HepG2 (cell line): ENCODE data around the gene PXK. TPM values are rescaled to one million over a fixed set of nuclear protein-coding genes. Genes with fewer than 3 reads are reported as not detected.

Source experiments
- ATAC-seq: fragments of 200-7000 bp; cut with Tn5 transposase; 3 replicates; pipeline ENCODE4 v1.9.1; 2020; ENCODE audit warnings: mild to moderate bottlenecking, moderate library complexity
- BruUV-seq: library from RNA; stranded (reverse); fragments of 400-500 nt; replicated peaks from 2 replicates; lab custom pipeline; 2021; lab: Mats Ljungman, UMichigan
- CTCF ChIA-PET: fragments of 300-600 bp; formaldehyde crosslinking; extraction: SDS; loops from one replicate; lab custom pipeline; 2021; ENCODE audit warnings: low total read pairs, inconsistent platforms, low intra/inter-chr PET ratio; lab: Yijun Ruan, JAX
- POLR2A ChIA-PET: fragments of 350-600 bp; sonication (Branson Sonifier 250); formaldehyde crosslinking; loops from one replicate; lab custom pipeline; 2020; ENCODE audit warnings: antibody characterized with exemption, inconsistent platforms; lab: Yijun Ruan, JAX
- DNase-seq: peaks from one replicate; pipeline ENCODE4 v3.0.0-alpha.2; 2015; ENCODE audit warnings: low spot score
- FAIRE-seq: peaks from 3 replicates; lab custom pipeline; 2011; peaks lifted over from hg19 to GRCh38; lab: Jason Lieb, UNC
- H2AFZ ChIP-seq: one replicate; pipeline ENCODE4 v1.6.1; 2011; ENCODE audit warnings: low read length, inconsistent platforms
- H3K27ac ChIP-seq: fragments of 300-600 bp; 3 replicates; pipeline ENCODE4 v1.8.0; 2011; ENCODE audit warnings: mixed run types, mild to moderate bottlenecking, mixed read lengths, low read length, inconsistent platforms; ENCODE audit not compliant: insufficient read depth; ENCODE audit errors: extremely low read length
- H3K27me3 ChIP-seq, 2 experiments: fragments of 200-600 bp in 1 of 2; 2 replicates in 1 of 2; 3 replicates in 1 of 2; pipeline versions ENCODE4 v1.6.0 to v1.8.0; 2011; ENCODE audit warnings: low read length in 2 of 2, mild to moderate bottlenecking in 2 of 2, moderate library complexity in 2 of 2, inconsistent platforms in 1 of 2; ENCODE audit not compliant: insufficient read depth in 2 of 2, control insufficient read depth in 1 of 2
- H3K36me3 ChIP-seq, 2 experiments: fragments of 200-600 bp in 1 of 2; replicated peaks in 1 of 2; 2 replicates in 1 of 2; 3 replicates in 1 of 2; pipeline versions ENCODE4 v1.5.1 to v1.8.0; 2011; ENCODE audit warnings: low read length in 2 of 2, inconsistent platforms in 1 of 2; ENCODE audit not compliant: insufficient read depth in 2 of 2, control insufficient read depth in 1 of 2
- H3K4me1 ChIP-seq: 2 replicates; pipeline ENCODE4 v1.5.1; 2012; ENCODE audit warnings: low read length, inconsistent platforms; ENCODE audit not compliant: insufficient read depth
- H3K4me2 ChIP-seq: 2 replicates; pipeline ENCODE4 v1.6.0; 2011; ENCODE audit warnings: low read depth, low read length, inconsistent platforms
- H3K4me3 ChIP-seq, 3 experiments: fragments of 200-600 bp in 1 of 3; sonication (generic), shearing (Covaris generic) in 1 of 3; replicated peaks in 1 of 3; 2 replicates each; pipeline ENCODE4 v1.5.1; 2011 to 2016; ENCODE audit warnings: low read length in 3 of 3, inconsistent platforms in 2 of 3, low read depth in 2 of 3, mild to moderate bottlenecking in 2 of 3, control low read depth in 1 of 3, mixed read lengths in 1 of 3; ENCODE audit not compliant: insufficient read depth in 1 of 3
- H3K79me2 ChIP-seq: one replicate; pipeline ENCODE4 v1.6.1; 2011; ENCODE audit warnings: low read length, inconsistent platforms; ENCODE audit not compliant: insufficient read depth
- H3K9ac ChIP-seq: 2 replicates; pipeline ENCODE4 v1.6.0; 2011; ENCODE audit warnings: mild to moderate bottlenecking, low read depth, low read length, inconsistent platforms; ENCODE audit not compliant: insufficient read depth
- H3K9me3 ChIP-seq: 2 replicates; pipeline ENCODE4 v1.5.1; 2012; ENCODE audit warnings: mild to moderate bottlenecking, low read length
- H4K20me1 ChIP-seq: 2 replicates; pipeline ENCODE4 v1.6.0; 2011; ENCODE audit warnings: inconsistent platforms, mild to moderate bottlenecking, low read length, moderate library complexity; ENCODE audit not compliant: insufficient read depth
- ASH2L ChIP-seq: fragments of 300-600, 200-600 bp; sonication (generic); IDR thresholded peaks from 2 replicates; pipeline ENCODE4 v1.7.0; 2017; ENCODE audit warnings: low read depth, mild to moderate bottlenecking, moderate library complexity, mixed read lengths, low read length; ENCODE audit not compliant: insufficient read length
- MED1 ChIP-seq: sonication (generic); formaldehyde crosslinking; IDR thresholded peaks from 2 replicates; pipeline ENCODE4 v1.4.0; 2020; ENCODE audit warnings: missing genetic modification reagents
- NFKB2 ChIP-seq: sonication (generic); formaldehyde crosslinking; IDR thresholded peaks from 2 replicates; pipeline ENCODE4 v1.4.0; 2020; ENCODE audit warnings: missing genetic modification reagents, borderline replicate concordance
- NRL ChIP-seq: sonication (generic); formaldehyde crosslinking; IDR thresholded peaks from 2 replicates; pipeline ENCODE4 v1.5.0; 2020; ENCODE audit warnings: missing genetic modification reagents, mild to moderate bottlenecking, moderate library complexity, borderline replicate concordance
- PHF8 ChIP-seq: sonication (generic); formaldehyde crosslinking; IDR thresholded peaks from 2 replicates; pipeline ENCODE4 v1.5.0; 2020; ENCODE audit warnings: missing genetic modification reagents
- PITX1 ChIP-seq: sonication (generic); formaldehyde crosslinking; IDR thresholded peaks from 2 replicates; pipeline ENCODE4 v1.5.1; 2020; ENCODE audit warnings: mild to moderate bottlenecking, missing genetic modification reagents
- SIN3A ChIP-seq: IDR thresholded peaks from 2 replicates; pipeline ENCODE4 v1.6.1; 2011; ENCODE audit warnings: low read depth, mild to moderate bottlenecking, control low read depth, low read length, borderline replicate concordance
- YEATS4 ChIP-seq: sonication (generic); formaldehyde crosslinking; IDR thresholded peaks from 2 replicates; pipeline ENCODE4 v1.4.0; 2020; ENCODE audit warnings: missing genetic modification reagents, borderline replicate concordance
- ZFX ChIP-seq: sonication (generic); formaldehyde crosslinking; IDR thresholded peaks from 2 replicates; pipeline ENCODE4 v1.4.0; 2020; ENCODE audit warnings: mild to moderate bottlenecking, low read depth, missing genetic modification reagents, moderate library complexity
- WGBS: methylation state at CpG from one replicate; pipeline ENCODE4 v1.1.6; 2017; ENCODE audit warnings: low lambda C conversion rate; 5-methylcytosine and 5-hydroxymethylcytosine counted together
- in situ Hi-C: cut with HindIII; loops from 2 replicates; pipeline ENCODE4 v1.10.0; 2017; ENCODE audit warnings: low pct_unique_long_range_greater_than_20kb; ENCODE audit not compliant: extremely low pct_ligation_motif_present
- intact Hi-C: fragments of 100-400 bp; cut with micrococcal nuclease; formaldehyde crosslinking; loops from one replicate; pipeline ENCODE4 v1.10.0; 2022; ENCODE audit not compliant: unreplicated experiment
- polyA plus RNA-seq, 8 experiments: library from polyadenylated mRNA; depleted of rRNA in 3 of 8; stranded (reverse) in 7 of 8; unstranded in 1 of 8; fragments of >200 nt; fragmentation: Illumina TruSeq in 4 of 8; extraction: Trizol in 4 of 8; gene quantifications; 2 replicates each; pipeline versions ENCODE4 v1.2.1 to v1.2.3, GENCODE V29; 2011 to 2016; ENCODE audit warnings: low read depth in 4 of 8, missing spikeins in 1 of 8, mixed read lengths in 1 of 8; ENCODE audit not compliant: insufficient read depth in 1 of 8
- total RNA-seq, 5 experiments: library from RNA; depleted of rRNA; stranded (reverse); fragments of >200 nt; fragmentation: Illumina TruSeq; extraction: Trizol; gene quantifications; 2 replicates each; pipeline ENCODE4 v1.2.3, GENCODE V29; 2016; ENCODE audit warnings: low read depth in 1 of 5
- TF ChIP-seq, protein P1 (sequence below): sonication (generic); formaldehyde crosslinking; IDR thresholded peaks from 2 replicates; pipeline ENCODE4 v1.5.0; 2020; ENCODE audit warnings: mild to moderate bottlenecking, missing genetic modification reagents
- TF ChIP-seq, protein P2 (sequence below): sonication (generic); formaldehyde crosslinking; IDR thresholded peaks from 2 replicates; pipeline ENCODE4 v1.5.0; 2020; ENCODE audit warnings: mild to moderate bottlenecking, missing genetic modification reagents
- TF ChIP-seq, protein P3 (sequence below): sonication (generic); formaldehyde crosslinking; IDR thresholded peaks from 2 replicates; pipeline ENCODE4 v1.5.1; 2020; ENCODE audit warnings: mild to moderate bottlenecking, missing genetic modification reagents, moderate library complexity

Gene PXK
- total and polyA plus RNA-seq, 2 of the 13 experiments (the other 11 are each of a cell fraction or from before 2014, with no cell fraction given) = 6.4 to 18.6 TPM

DNA sequence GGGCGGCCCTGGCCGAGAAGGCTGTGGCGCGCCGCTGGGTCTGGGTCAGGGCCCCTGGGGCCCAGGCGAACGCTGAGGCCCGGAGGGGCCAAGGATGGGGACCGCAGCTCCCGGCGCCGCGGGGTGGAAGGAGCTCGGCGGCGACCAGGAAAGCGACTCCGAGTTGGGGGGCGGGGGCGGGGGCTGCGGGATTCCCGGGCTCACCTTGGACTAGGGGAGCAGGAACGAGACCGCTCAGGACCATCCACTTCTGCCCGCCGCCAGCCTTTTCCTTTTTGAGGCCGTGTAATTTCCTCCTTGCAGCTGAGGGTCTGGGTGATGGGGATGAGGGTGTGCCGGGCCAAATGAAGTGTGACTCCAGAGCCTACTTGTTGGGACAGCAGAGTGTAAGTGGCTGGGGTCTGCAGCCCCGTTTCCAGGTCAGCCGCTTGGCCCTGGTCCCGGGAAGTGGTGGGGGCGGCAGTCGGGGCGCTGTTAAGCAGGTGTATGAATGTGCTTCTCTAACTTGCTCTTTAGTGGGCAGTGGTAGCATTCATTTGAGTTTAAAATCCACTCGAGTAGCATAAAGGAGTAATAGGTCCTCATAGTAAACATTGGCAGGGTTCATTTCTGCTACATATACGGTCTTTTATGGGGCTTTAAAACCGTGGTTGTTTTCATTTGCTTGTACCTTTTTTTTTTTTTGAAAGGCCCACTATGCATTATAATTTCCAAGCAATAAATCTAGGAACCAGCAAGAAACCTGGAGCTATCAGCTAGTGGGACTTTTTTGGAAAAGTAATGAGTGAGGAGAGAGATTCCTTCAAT is 717 bp downstream of the PXK start:
- Histone ChIP-seq H3K4me2 (peak overlapping the region; percentile 76), H3K4me3 (peak overlapping the region; percentile 82 to 96 (median 91)), H2AFZ (peak overlapping the region; percentile 11), H4K20me1 (no peaks in the 10 kb centered on the region), H3K36me3 (no peaks in the 10 kb centered on the region), H3K27me3 (no peaks in the 10 kb centered on the region; a peak in 1 of 5 replicates), H3K27ac (peak overlapping the region; percentile 49), H3K79me2 (peaks cover 9% of the 10 kb centered on the region), H3K9ac (peak overlapping the region; percentile 75), H3K9me3 (no peaks in the 10 kb centered on the region), H3K4me1 (peaks cover 40% of the 10 kb centered on the region)
- intact Hi-C loops (loop anchor here (1.0 to 10.0 kb wide), 3 partner anchors 26 to 201 kb away; partner anchors contain the start of genes ACOX2 and KCTD6), in situ Hi-C loops (no loop called here)
- WGBS = 1% methylated on average over 18 of the region's 37 CpGs
- BruUV-seq = no TSS peak
- no peak for FAIRE-seq
- peak; percentile 53 for ATAC-seq
- no peak for DNase-seq
- CTCF ChIA-PET = interaction anchor here (0.6 to 1.1 kb wide), 2 partner anchors 28 to 81 kb away, joined by 3 read pairs; no protein-coding TSS in a partner anchor
- POLR2A ChIA-PET = interaction anchor here (1.0 to 2.1 kb wide), 3 partner anchors 8 to 27 kb away, joined by 4 to 15 read pairs (median 10); partner anchors contain the start of genes HTD2 and RPP14
- TF ChIP-seq, protein P1, sequence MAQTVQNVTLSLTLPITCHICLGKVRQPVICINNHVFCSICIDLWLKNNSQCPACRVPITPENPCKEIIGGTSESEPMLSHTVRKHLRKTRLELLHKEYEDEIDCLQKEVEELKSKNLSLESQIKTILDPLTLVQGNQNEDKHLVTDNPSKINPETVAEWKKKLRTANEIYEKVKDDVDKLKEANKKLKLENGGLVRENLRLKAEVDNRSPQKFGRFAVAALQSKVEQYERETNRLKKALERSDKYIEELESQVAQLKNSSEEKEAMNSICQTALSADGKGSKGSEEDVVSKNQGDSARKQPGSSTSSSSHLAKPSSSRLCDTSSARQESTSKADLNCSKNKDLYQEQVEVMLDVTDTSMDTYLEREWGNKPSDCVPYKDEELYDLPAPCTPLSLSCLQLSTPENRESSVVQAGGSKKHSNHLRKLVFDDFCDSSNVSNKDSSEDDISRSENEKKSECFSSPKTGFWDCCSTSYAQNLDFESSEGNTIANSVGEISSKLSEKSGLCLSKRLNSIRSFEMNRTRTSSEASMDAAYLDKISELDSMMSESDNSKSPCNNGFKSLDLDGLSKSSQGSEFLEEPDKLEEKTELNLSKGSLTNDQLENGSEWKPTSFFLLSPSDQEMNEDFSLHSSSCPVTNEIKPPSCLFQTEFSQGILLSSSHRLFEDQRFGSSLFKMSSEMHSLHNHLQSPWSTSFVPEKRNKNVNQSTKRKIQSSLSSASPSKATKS (CRISPR knock-in tag) = no peak
- TF ChIP-seq NFKB2 (CRISPR knock-in tag) (peak; percentile 41; the same call in 1 of the 2 replicates), ZFX (peak; percentile 25; the same call in 1 of the 2 replicates), PHF8 (0 out of 2 replicates have a peak, but pooled peaks have one; percentile 2), SIN3A (0 out of 2 replicates have a peak, but pooled peaks have one; percentile 25), PITX1 (0 out of 2 replicates have a peak, but pooled peaks have one; percentile 22), MED1 (CRISPR knock-in tag) (0 out of 2 replicates have a peak, but pooled peaks have one; percentile 23), NRL (CRISPR knock-in tag) (0 out of 2 replicates have a peak, but pooled peaks have one; percentile 23), YEATS4 (0 out of 2 replicates have a peak, but pooled peaks have one; percentile 18), ASH2L (peak; percentile 22)
- TF ChIP-seq, protein P2, sequence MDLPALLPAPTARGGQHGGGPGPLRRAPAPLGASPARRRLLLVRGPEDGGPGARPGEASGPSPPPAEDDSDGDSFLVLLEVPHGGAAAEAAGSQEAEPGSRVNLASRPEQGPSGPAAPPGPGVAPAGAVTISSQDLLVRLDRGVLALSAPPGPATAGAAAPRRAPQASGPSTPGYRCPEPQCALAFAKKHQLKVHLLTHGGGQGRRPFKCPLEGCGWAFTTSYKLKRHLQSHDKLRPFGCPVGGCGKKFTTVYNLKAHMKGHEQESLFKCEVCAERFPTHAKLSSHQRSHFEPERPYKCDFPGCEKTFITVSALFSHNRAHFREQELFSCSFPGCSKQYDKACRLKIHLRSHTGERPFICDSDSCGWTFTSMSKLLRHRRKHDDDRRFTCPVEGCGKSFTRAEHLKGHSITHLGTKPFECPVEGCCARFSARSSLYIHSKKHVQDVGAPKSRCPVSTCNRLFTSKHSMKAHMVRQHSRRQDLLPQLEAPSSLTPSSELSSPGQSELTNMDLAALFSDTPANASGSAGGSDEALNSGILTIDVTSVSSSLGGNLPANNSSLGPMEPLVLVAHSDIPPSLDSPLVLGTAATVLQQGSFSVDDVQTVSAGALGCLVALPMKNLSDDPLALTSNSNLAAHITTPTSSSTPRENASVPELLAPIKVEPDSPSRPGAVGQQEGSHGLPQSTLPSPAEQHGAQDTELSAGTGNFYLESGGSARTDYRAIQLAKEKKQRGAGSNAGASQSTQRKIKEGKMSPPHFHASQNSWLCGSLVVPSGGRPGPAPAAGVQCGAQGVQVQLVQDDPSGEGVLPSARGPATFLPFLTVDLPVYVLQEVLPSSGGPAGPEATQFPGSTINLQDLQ (CRISPR knock-in tag) = peak; percentile 12; the same call in 1 of the 2 replicates
- TF ChIP-seq, protein P3, sequence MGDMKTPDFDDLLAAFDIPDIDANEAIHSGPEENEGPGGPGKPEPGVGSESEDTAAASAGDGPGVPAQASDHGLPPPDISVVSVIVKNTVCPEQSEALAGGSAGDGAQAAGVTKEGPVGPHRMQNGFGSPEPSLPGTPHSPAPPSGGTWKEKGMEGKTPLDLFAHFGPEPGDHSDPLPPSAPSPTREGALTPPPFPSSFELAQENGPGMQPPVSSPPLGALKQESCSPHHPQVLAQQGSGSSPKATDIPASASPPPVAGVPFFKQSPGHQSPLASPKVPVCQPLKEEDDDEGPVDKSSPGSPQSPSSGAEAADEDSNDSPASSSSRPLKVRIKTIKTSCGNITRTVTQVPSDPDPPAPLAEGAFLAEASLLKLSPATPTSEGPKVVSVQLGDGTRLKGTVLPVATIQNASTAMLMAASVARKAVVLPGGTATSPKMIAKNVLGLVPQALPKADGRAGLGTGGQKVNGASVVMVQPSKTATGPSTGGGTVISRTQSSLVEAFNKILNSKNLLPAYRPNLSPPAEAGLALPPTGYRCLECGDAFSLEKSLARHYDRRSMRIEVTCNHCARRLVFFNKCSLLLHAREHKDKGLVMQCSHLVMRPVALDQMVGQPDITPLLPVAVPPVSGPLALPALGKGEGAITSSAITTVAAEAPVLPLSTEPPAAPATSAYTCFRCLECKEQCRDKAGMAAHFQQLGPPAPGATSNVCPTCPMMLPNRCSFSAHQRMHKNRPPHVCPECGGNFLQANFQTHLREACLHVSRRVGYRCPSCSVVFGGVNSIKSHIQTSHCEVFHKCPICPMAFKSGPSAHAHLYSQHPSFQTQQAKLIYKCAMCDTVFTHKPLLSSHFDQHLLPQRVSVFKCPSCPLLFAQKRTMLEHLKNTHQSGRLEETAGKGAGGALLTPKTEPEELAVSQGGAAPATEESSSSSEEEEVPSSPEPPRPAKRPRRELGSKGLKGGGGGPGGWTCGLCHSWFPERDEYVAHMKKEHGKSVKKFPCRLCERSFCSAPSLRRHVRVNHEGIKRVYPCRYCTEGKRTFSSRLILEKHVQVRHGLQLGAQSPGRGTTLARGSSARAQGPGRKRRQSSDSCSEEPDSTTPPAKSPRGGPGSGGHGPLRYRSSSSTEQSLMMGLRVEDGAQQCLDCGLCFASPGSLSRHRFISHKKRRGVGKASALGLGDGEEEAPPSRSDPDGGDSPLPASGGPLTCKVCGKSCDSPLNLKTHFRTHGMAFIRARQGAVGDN (CRISPR knock-in tag) = peak; percentile 5; the same call in 1 of the 2 replicates
